ENCODE measurements around the gene TNN. TPM values are rescaled to one million over a fixed set of nuclear protein-coding genes. Genes with fewer than 3 reads are reported as not detected.

The TNN gene
- total and polyA plus RNA-seq, 2 experiments from 2014 or later = 0.18 to 0.31 TPM

DNA sequence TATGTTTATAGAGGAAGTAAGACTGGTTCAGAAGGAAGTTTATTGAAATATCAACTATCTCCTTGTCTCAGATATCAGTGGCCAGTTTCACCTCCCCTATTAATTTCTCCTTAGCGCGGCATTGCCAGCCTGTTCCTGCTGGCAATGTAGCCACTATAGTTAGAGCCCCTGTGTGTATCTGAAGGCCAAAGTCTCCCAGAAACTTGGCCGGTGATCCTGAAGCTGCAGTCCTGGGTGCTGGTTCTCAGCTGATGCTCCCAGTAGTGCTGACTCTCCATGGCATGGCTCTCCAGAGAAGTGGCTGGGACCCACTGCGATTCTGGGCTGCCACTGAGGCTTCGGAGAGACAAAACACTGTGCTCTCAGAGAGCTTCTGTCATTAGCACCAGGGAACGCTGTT, 59.9 kb downstream of the TNN start:
- H3K27ac ChIP-seq (ENCODE audit: low read depth) = no peak overlapping the region
- Mint-ChIP-seq H3K27ac (no peak overlapping the region), H3K9me3 (no peaks in the 10 kb centered on the region), H3K27me3 (ENCODE audit: insufficient read depth, low read depth, poor library complexity) (peaks cover 5% of the 10 kb centered on the region), H3K4me3 (no peak overlapping the region), H3K36me3 (ENCODE audit: low read depth) (no peaks in the 10 kb centered on the region), H3K4me1 (peaks cover 46% of the 10 kb centered on the region)
- no peaks in the 10 kb centered on the region for H3K79me2 ChIP-seq (replicated peaks; ENCODE audit: insufficient read depth)
- DNase-seq (ENCODE audit: low spot score) = no peak
- no peak overlapping the region for H3K4me3 ChIP-seq
- H3K4me2 ChIP-seq = no peak overlapping the region
- H4K20me1 ChIP-seq (replicated peaks; ENCODE audit: insufficient read depth) = no peaks in the 10 kb centered on the region
- H3K27me3 ChIP-seq (ENCODE audit: insufficient read depth) = no peaks in the 10 kb centered on the region
- ATAC-seq = no peak
- H3K9me2 ChIP-seq (ENCODE audit: insufficient read depth) = peaks cover 7% of the 10 kb centered on the region; the same call in 1 of the 2 replicates
- no peaks in the 10 kb centered on the region for H3F3A ChIP-seq (replicated peaks; ENCODE audit: low read depth)
- peaks cover 20% of the 10 kb centered on the region for H3K4me1 ChIP-seq (ENCODE audit: insufficient read depth)
- no peaks in the 10 kb centered on the region for H3K36me3 ChIP-seq (ENCODE audit: insufficient read depth)
- no peak overlapping the region for H2AFZ ChIP-seq
- TF ChIP-seq, protein P1, sequence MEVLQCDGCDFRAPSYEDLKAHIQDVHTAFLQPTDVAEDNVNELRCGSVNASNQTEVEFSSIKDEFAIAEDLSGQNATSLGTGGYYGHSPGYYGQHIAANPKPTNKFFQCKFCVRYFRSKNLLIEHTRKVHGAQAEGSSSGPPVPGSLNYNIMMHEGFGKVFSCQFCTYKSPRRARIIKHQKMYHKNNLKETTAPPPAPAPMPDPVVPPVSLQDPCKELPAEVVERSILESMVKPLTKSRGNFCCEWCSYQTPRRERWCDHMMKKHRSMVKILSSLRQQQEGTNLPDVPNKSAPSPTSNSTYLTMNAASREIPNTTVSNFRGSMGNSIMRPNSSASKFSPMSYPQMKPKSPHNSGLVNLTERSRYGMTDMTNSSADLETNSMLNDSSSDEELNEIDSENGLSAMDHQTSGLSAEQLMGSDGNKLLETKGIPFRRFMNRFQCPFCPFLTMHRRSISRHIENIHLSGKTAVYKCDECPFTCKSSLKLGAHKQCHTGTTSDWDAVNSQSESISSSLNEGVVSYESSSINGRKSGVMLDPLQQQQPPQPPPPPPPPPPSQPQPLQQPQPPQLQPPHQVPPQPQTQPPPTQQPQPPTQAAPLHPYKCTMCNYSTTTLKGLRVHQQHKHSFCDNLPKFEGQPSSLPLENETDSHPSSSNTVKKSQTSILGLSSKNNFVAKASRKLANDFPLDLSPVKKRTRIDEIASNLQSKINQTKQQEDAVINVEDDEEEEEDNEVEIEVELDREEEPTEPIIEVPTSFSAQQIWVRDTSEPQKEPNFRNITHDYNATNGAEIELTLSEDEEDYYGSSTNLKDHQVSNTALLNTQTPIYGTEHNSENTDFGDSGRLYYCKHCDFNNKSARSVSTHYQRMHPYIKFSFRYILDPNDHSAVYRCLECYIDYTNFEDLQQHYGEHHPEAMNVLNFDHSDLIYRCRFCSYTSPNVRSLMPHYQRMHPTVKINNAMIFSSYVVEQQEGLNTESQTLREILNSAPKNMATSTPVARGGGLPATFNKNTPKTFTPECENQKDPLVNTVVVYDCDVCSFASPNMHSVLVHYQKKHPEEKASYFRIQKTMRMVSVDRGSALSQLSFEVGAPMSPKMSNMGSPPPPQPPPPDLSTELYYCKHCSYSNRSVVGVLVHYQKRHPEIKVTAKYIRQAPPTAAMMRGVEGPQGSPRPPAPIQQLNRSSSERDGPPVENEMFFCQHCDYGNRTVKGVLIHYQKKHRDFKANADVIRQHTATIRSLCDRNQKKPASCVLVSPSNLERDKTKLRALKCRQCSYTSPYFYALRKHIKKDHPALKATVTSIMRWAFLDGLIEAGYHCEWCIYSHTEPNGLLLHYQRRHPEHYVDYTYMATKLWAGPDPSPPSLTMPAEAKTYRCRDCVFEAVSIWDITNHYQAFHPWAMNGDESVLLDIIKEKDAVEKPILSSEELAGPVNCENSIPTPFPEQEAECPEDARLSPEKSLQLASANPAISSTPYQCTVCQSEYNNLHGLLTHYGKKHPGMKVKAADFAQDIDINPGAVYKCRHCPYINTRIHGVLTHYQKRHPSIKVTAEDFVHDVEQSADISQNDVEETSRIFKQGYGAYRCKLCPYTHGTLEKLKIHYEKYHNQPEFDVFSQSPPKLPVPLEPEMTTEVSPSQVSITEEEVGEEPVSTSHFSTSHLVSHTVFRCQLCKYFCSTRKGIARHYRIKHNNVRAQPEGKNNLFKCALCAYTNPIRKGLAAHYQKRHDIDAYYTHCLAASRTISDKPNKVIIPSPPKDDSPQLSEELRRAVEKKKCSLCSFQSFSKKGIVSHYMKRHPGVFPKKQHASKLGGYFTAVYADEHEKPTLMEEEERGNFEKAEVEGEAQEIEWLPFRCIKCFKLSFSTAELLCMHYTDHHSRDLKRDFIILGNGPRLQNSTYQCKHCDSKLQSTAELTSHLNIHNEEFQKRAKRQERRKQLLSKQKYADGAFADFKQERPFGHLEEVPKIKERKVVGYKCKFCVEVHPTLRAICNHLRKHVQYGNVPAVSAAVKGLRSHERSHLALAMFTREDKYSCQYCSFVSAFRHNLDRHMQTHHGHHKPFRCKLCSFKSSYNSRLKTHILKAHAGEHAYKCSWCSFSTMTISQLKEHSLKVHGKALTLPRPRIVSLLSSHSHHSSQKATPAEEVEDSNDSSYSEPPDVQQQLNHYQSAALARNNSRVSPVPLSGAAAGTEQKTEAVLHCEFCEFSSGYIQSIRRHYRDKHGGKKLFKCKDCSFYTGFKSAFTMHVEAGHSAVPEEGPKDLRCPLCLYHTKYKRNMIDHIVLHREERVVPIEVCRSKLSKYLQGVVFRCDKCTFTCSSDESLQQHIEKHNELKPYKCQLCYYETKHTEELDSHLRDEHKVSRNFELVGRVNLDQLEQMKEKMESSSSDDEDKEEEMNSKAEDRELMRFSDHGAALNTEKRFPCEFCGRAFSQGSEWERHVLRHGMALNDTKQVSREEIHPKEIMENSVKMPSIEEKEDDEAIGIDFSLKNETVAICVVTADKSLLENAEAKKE (CRISPR knock-in tag; IDR thresholded peaks at IDR 0.05) = no peak
- no peak for TF ChIP-seq POLR2AphosphoS5 (IDR thresholded peaks at IDR 0.05; ENCODE audit: low read depth)

DNA sequence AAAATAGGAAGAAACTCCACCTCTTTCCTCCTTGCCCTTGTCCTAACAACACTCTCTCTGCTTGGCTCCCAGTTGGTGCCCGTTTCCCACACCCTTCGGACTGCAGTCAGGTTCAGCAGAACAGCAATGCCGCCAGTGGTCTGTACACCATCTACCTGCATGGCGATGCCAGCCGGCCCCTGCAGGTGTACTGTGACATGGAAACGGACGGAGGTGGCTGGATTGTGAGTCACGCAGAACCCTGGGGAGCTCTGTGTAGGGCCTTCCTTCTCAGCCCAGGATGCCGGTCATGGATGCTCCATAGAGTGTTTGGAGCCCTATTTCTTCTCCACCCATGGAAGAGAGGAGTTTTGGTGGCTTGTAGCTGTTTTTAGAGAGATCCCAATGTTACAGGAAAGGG, 60.9 kb downstream of the TNN start:
- Mint-ChIP-seq H3K4me3 (no peak overlapping the region), H3K27me3 (ENCODE audit: insufficient read depth, low read depth, poor library complexity) (peaks cover 2% of the 10 kb centered on the region), H3K9me3 (no peaks in the 10 kb centered on the region), H3K36me3 (ENCODE audit: low read depth) (no peaks in the 10 kb centered on the region), H3K4me1 (peaks cover 49% of the 10 kb centered on the region), H3K27ac (peak overlapping the region; percentile 33; the same call in 1 of the 2 replicates)
- DNase-seq (ENCODE audit: low spot score) (no peak), ATAC-seq (no peak)
- Histone ChIP-seq H3K36me3 (ENCODE audit: insufficient read depth) (no peaks in the 10 kb centered on the region), H3K4me3 (no peak overlapping the region), H3K9me2 (ENCODE audit: insufficient read depth) (peaks cover 7% of the 10 kb centered on the region; the same call in 1 of the 2 replicates), H3K27ac (ENCODE audit: low read depth) (no peak overlapping the region), H3K27me3 (ENCODE audit: insufficient read depth) (no peaks in the 10 kb centered on the region), H4K20me1 (replicated peaks; ENCODE audit: insufficient read depth) (no peaks in the 10 kb centered on the region), H3K79me2 (replicated peaks; ENCODE audit: insufficient read depth) (no peaks in the 10 kb centered on the region), H3K4me2 (no peak overlapping the region), H2AFZ (0 out of 2 replicates have a peak overlapping the region, but pooled peaks have one; percentile 15), H3F3A (replicated peaks; ENCODE audit: low read depth) (no peaks in the 10 kb centered on the region), H3K4me1 (ENCODE audit: insufficient read depth) (peaks cover 20% of the 10 kb centered on the region)
- TF ChIP-seq, protein P2, sequence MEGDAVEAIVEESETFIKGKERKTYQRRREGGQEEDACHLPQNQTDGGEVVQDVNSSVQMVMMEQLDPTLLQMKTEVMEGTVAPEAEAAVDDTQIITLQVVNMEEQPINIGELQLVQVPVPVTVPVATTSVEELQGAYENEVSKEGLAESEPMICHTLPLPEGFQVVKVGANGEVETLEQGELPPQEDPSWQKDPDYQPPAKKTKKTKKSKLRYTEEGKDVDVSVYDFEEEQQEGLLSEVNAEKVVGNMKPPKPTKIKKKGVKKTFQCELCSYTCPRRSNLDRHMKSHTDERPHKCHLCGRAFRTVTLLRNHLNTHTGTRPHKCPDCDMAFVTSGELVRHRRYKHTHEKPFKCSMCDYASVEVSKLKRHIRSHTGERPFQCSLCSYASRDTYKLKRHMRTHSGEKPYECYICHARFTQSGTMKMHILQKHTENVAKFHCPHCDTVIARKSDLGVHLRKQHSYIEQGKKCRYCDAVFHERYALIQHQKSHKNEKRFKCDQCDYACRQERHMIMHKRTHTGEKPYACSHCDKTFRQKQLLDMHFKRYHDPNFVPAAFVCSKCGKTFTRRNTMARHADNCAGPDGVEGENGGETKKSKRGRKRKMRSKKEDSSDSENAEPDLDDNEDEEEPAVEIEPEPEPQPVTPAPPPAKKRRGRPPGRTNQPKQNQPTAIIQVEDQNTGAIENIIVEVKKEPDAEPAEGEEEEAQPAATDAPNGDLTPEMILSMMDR (conservative IDR thresholded peaks at IDR 0.05; ENCODE audit: low read depth in 2 of 2) = no peak
- no peak for TF ChIP-seq STAT1 (IDR thresholded peaks at IDR 0.05; ENCODE audit: unreplicated experiment)
- no peak for TF ChIP-seq JUNB (IDR thresholded peaks at IDR 0.05; ENCODE audit: unreplicated experiment)
- no peak for TF ChIP-seq ZNF114 (CRISPR knock-in tag; IDR thresholded peaks at IDR 0.05)

Data from GM23338 (cell line).